BE2C (cell line): Measurements from ENCODE around the gene FARS2.

ENCODE experiments used
- DNase-seq: peaks from one replicate; pipeline ENCODE4 v3.0.0-alpha.2; 2020
- H3K27me3 ChIP-seq: fragments of 250-450 bp; sonication (Bioruptor Pico); 2 replicates; pipeline ENCODE4 v1.5.1; 2020; ENCODE audit warnings: mild to moderate bottlenecking
- H3K36me3 ChIP-seq: fragments of 250-450 bp; sonication (Bioruptor Pico); 2 replicates; pipeline ENCODE4 v1.5.1; 2020; ENCODE audit warnings: mild to moderate bottlenecking
- H3K4me1 ChIP-seq: fragments of 250-450 bp; sonication (Bioruptor Pico); 2 replicates; pipeline ENCODE4 v1.5.1; 2020
- H3K4me3 ChIP-seq: 2 replicates; pipeline ENCODE4 v1.5.1; 2011; ENCODE audit warnings: low read depth, low read length
- H3K9me3 ChIP-seq: fragments of 250-450 bp; sonication (Bioruptor Pico); 2 replicates; pipeline ENCODE4 v1.5.1; 2020
- TF ChIP-seq, protein P1 (sequence below): IDR thresholded peaks from 2 replicates; pipeline ENCODE4 v1.5.1; 2012; ENCODE audit warnings: mild to moderate bottlenecking, low read depth, low read length

Gene FARS2

DNA sequence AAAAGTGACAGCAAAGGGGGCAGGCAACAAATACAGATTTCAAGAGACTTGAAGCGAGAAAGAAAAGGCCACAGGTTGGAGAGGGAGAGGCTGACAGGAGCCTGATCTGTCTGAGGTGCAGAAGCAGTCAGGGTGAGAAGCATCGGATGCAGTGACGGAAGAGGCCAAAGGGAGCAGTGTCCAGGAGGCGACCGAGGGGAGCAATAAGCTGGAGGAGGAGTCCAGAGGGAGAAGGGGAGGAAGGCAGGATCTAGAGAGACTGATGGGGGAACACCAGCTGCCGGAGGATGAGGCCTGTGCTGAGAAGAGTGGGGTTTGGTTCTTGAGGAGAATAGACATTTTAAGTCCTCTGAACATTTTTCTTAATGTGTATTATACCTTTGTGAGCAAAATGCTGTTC is 23.8 kb downstream of the FARS2 start:
- TF ChIP-seq, protein P1, sequence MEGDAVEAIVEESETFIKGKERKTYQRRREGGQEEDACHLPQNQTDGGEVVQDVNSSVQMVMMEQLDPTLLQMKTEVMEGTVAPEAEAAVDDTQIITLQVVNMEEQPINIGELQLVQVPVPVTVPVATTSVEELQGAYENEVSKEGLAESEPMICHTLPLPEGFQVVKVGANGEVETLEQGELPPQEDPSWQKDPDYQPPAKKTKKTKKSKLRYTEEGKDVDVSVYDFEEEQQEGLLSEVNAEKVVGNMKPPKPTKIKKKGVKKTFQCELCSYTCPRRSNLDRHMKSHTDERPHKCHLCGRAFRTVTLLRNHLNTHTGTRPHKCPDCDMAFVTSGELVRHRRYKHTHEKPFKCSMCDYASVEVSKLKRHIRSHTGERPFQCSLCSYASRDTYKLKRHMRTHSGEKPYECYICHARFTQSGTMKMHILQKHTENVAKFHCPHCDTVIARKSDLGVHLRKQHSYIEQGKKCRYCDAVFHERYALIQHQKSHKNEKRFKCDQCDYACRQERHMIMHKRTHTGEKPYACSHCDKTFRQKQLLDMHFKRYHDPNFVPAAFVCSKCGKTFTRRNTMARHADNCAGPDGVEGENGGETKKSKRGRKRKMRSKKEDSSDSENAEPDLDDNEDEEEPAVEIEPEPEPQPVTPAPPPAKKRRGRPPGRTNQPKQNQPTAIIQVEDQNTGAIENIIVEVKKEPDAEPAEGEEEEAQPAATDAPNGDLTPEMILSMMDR: no peak
- H3K4me3 ChIP-seq: no peak overlapping the region
- no peaks in the 10 kb centered on the region for H3K9me3 ChIP-seq
- H3K27me3 ChIP-seq: no peaks in the 10 kb centered on the region
- no peaks in the 10 kb centered on the region for H3K4me1 ChIP-seq
- no peak for DNase-seq
- H3K36me3 ChIP-seq: no peaks in the 10 kb centered on the region

DNA sequence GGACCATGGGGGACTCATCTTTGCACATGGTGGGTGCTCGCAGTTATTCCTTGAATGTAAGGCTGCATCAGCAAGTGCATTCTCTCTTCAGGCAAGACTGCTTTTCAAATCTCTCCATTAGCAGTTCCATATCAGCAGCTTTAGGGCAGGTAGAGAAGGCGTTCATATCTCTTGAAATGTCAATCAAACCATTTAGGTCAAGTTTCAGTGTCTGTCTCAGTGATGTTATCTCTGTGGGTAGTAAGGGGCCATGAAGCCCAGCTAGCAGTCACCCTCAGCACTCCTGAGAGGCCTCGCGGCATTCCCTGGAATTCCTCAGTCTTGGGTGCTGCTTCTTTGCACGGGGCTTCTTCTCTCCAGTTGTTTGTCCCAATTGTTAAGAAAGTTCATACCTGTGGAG is 24.2 kb downstream of the FARS2 start:
- TF ChIP-seq, protein P1: no peak
- DNase-seq: no peak

DNA sequence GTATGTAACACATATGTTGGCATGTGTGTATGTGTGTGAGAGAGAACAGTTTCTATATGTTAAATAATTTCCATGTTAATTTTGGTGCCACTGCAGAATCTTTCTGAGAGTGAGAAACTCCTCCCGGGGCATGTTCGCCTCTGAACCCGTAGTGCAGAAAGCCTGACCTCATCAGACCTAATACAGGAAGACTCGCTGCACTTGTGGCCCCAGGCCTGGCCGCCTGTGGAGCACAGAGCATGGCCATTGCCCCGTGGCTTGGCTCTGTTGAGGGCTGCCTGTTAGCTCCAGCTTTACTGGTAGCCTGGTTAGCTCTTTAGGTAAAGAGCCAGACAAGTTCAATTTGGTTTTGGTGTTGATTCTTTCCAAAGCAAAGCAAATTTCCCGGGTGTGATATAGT is 25.5 kb downstream of the FARS2 start:
- Histone ChIP-seq H3K9me3 (no peaks in the 10 kb centered on the region), H3K4me3 (no peak overlapping the region), H3K27me3 (no peaks in the 10 kb centered on the region), H3K36me3 (no peaks in the 10 kb centered on the region), H3K4me1 (no peaks in the 10 kb centered on the region)
- no peak for DNase-seq
- TF ChIP-seq, protein P1: no peak

More for the DNA sequence above, 24.2 kb downstream of the FARS2 start:
- Histone ChIP-seq H3K4me3 (no peak overlapping the region), H3K9me3 (no peaks in the 10 kb centered on the region), H3K4me1 (no peaks in the 10 kb centered on the region), H3K27me3 (no peaks in the 10 kb centered on the region), H3K36me3 (no peaks in the 10 kb centered on the region)

DNA sequence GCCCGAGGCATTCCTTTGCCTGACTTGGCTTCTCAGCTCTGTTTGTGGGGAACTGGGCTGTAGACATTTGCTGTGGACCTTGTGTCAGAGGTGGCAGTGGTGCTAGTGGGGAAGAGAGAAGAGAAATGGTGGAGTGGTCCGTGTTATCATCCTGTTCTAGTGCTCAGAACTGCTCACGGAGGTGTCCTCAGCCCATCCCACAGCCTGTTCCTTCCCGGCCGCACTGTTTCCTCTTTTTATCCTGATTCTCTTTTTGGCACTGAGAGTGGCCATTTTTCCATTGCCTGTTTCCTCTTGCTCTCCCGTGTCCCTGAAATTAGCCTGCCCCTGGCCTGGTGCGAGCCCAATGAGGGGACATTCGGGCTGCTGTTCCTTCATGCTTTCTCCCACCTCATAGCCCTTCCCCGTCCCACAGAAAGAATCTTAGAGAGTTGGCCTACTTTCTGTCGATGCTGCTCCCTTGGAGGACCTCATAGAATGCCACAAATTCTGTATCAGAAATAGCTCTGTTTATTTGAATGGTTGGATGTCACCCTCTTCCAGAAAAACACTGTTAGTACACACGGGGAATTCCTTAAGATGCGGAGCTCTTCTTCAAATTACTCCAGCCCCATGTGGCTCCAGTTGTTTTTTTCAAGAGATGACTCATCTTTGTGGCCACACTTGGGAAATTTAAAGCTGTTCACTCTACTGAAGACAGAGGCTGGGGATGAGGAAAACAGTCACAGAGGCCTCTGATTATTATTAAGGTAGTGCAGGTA is 26.1 kb downstream of the FARS2 start:
- Histone ChIP-seq H3K36me3 (no peaks in the 10 kb centered on the region), H3K4me3 (no peak overlapping the region), H3K9me3 (no peaks in the 10 kb centered on the region), H3K4me1 (no peaks in the 10 kb centered on the region), H3K27me3 (no peaks in the 10 kb centered on the region)
- no peak for DNase-seq
- TF ChIP-seq, protein P1: no peak

DNA sequence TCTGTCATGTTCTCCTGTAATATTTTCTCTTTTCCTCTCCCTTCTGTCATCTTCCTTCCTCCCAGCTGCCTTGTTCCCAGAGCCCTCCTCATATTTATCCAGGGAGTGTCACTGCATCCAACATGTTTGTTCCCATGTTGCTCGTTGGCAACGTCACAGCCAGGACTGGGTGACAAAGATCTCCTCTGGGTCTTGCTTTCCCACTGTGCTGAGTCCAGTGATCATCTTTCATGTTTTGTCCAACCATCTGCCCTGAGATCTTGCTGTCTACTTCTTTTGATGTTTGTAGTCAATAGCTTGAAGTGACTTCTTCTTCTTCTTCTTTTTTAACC is 26.6 kb downstream of the FARS2 start:
- no peaks in the 10 kb centered on the region for H3K9me3 ChIP-seq
- H3K4me3 ChIP-seq: no peak overlapping the region
- H3K4me1 ChIP-seq: no peaks in the 10 kb centered on the region
- H3K36me3 ChIP-seq: no peaks in the 10 kb centered on the region
- TF ChIP-seq, protein P1: no peak
- no peak for DNase-seq
- no peaks in the 10 kb centered on the region for H3K27me3 ChIP-seq

DNA sequence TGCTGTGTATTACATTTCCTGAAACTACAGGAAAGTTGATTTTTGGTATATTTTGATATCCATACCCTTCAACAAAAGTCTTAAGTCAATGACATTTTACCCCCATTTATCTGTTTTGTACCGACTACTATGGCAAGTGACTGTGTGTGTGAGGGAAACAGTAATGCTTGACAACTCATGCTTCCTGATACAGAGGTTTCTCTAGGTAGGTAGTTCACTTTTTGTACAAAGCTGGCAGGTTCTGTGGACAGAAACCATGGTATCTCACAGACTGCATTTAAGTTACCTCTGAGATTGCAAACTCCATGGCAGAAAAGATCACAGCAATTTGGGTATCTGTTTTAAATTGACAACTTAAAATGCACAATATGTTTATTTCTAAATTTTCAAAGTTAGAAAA is 28.8 kb downstream of the FARS2 start:
- DNase-seq: no peak
- no peaks in the 10 kb centered on the region for H3K4me1 ChIP-seq
- no peaks in the 10 kb centered on the region for H3K27me3 ChIP-seq
- TF ChIP-seq, protein P1: no peak
- H3K9me3 ChIP-seq: no peaks in the 10 kb centered on the region
- H3K36me3 ChIP-seq: no peaks in the 10 kb centered on the region
- no peak overlapping the region for H3K4me3 ChIP-seq
